GM10266 (cell line): ENCODE measurements around the gene HOXB3.

Experiments
- DNase-seq: peaks from one replicate; pipeline ENCODE4 v3.0.0; 2012; ENCODE audit errors: extremely low spot score
- CTCF ChIP-seq: IDR thresholded peaks from 2 replicates; pipeline ENCODE4 v1.5.1; 2012; ENCODE audit warnings: mild to moderate bottlenecking, low read depth; ENCODE audit not compliant: control insufficient read depth, insufficient read depth; ENCODE audit errors: missing control alignments

HOXB3 gene

GRCh38 chr17:48617471-48618255, 27.6 kb upstream of the HOXB3 start:
- no peak for TF ChIP-seq CTCF
- no peak for DNase-seq

GRCh38 chr17:48616717-48617470, 26.9 kb upstream of the HOXB3 start:
- no peak for TF ChIP-seq CTCF
- no peak for DNase-seq

- no peak for DNase-seq
- TF ChIP-seq CTCF: no peak
These were observed 26.1 kb upstream of the HOXB3 start for GRCh38 chr17:48615963-48616716.

- no peak for DNase-seq
- TF ChIP-seq CTCF: no peak
These were observed 25.3 kb upstream of the HOXB3 start, which contains the start of gene HOXB8 for GRCh38 chr17:48615047-48615962. HOXB8 (minus strand) TSS chr17:48615292; CDS start chr17:48614704, 588 bp downstream.

- no peak for DNase-seq
These were observed 24.0 kb upstream of the HOXB3 start for GRCh38 chr17:48613862-48614694.

More at GRCh38 chr17:48613862-48614694, 24.0 kb upstream of the HOXB3 start:
- TF ChIP-seq CTCF: no peak
